AG09319 (cell line): ENCODE measurements around the gene SDE2.

ENCODE experiments used
- DNase-seq: peaks from one replicate; pipeline ENCODE4 v3.0.0-alpha.2; 2010; ENCODE audit warnings: low read depth; ENCODE audit errors: extremely low read depth
- TF ChIP-seq, protein P1 (sequence below): IDR thresholded peaks from 2 replicates; pipeline ENCODE4 v1.5.1; 2011; ENCODE audit warnings: low read depth, mild to moderate bottlenecking, inconsistent platforms, low read length, moderate library complexity

SDE2 gene

DNA sequence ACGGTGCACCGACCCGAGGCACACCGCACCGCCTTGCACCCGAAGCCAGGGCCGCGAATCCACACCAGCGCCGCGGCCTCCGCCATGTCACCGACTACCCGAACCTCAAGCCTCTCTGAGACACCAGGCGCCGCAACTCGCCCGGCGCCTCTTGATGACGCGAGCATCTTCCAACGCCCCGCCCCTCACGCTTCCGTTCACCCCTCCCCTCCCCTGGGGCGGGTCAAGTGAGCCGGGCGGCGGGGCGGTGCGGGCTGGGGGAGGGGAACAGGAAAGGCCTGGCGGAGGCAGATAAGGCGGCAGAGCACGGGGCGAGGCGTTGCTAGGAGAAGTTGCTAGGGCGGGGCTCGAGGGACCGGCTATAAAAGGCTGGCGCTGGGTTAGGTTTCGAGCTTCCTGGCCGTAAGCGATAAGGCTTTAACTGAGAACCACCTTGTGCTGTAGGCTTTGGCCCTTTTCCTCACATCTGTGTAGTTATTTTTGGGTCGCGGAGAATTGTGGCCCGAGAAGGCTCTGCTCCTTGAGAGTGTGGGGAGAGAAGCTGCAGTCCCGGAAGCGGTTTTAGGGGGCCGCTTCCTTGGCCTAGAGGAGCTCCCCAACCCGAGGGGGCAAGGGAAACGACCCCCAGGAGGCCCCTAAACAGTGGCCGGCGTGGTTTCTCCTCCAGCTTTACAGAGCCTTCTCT lies at the start of gene SDE2:
TSS of gene SDE2 (minus strand) at position 117 of the 685 bp plus-strand sequence. CDS start at position 86, 31 bp downstream.
- DNase-seq: peak; percentile 99
- TF ChIP-seq, protein P1, sequence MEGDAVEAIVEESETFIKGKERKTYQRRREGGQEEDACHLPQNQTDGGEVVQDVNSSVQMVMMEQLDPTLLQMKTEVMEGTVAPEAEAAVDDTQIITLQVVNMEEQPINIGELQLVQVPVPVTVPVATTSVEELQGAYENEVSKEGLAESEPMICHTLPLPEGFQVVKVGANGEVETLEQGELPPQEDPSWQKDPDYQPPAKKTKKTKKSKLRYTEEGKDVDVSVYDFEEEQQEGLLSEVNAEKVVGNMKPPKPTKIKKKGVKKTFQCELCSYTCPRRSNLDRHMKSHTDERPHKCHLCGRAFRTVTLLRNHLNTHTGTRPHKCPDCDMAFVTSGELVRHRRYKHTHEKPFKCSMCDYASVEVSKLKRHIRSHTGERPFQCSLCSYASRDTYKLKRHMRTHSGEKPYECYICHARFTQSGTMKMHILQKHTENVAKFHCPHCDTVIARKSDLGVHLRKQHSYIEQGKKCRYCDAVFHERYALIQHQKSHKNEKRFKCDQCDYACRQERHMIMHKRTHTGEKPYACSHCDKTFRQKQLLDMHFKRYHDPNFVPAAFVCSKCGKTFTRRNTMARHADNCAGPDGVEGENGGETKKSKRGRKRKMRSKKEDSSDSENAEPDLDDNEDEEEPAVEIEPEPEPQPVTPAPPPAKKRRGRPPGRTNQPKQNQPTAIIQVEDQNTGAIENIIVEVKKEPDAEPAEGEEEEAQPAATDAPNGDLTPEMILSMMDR: no peak; the same call in 1 of the 2 replicates

DNA sequence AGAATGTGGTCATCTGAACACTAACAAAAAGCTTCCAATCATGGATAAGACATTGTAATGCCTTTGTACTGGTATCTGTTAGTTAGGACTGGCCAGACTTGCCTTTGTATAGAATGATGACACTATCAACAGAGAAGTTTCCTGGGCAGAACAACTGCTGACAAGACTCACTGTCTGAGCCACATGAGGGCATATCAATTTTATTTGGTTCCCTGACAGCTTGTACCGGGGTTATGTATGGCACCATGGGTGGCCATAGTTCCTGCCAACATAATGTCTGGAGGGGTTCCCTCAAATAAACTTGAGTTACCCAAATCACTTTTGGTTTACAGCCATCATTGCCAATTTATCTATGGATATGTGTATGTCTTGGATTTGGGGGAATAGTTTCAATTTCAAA lies 49.7 kb upstream of the SDE2 start:
- DNase-seq: no peak
- TF ChIP-seq, protein P1: no peak

DNA sequence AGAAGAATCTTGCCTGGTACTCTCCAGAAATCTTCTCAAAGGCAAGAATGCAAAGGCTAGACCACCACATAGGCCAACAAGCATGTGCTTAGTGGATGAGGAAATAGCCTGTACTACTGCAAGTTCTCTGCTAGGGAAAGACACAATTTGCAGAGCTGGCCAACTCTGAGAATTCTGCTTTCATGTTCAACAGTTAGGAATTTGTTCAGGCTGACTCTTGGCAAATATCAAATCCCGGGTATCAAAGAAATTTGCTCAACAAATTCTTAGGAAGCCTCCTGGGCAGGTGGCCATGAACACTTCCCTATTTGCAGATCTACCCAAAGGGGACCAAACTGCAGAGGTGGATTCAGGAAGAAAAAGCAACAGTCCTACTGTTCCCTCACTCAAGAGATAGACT lies 48.4 kb upstream of the SDE2 start:
- DNase-seq: no peak
- TF ChIP-seq, protein P1: no peak

DNA sequence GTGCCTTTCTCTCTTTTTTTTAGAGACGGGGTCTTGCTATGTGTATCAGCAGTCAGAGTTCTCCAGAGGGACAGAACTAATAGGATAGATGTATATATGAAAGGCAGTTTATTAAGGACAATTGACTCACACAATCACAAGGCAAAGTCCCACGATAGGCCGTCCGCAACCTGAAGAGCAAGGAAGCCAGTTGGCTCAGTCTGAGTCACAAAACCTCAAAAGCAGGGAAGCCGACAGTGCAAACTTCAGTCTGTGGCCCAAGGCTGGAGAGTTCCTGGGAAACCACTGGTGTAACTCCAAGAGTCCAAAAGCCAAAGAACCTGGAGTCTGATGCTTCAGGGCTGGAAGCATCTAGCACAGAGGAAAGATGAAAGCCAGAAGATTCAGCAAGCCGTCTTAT lies 47.1 kb upstream of the SDE2 start:
- TF ChIP-seq, protein P1: no peak
- no peak for DNase-seq

DNA sequence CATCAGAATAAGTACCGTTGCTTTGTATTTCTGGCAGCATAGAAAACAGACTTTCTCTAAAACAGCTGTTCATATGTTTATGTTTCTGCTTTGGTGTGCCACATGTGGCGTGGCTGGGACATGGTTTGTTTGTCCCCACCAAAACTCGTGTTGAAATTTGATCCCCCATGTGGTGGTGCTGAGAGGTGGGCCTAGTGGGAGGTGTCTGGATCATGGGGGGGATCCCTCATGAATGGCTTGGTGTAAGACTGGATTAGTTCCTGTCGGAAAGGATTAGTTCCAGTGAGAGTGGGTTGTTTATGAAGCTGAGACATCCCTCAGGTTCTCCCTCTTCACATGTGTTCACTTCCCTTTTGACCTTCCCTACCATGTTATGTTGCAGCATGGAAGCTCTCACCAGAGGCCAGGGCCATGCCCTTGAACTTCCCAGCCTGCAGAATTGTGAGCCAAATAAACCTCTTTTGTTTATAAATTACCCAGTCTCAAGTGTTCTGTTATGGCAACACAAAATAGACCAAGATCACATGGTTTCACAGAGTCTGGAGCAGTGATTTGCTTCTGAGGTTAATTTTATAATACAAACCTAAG lies 45.5 kb upstream of the SDE2 start:
- no peak for DNase-seq
- TF ChIP-seq, protein P1: no peak

DNA sequence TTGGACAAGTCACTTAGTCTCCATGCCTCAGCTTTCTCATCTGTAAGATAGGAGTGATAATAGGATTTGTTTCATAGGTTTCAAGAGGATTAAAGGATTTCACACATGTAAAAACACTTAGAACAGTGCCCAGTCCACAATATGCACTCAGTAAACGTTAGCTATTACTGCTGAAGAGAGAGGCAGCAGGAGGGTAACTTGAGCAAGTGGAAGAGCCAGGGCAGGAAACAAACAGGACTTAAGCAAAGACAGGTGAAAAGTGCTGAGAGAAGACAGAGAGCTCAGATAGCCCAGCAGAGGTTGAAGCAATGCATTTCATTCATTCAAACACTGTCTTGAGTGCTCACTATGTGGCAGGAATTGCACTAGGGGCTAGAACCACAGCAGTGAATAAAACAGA lies 42.3 kb upstream of the SDE2 start:
- TF ChIP-seq, protein P1: no peak
- no peak for DNase-seq

DNA sequence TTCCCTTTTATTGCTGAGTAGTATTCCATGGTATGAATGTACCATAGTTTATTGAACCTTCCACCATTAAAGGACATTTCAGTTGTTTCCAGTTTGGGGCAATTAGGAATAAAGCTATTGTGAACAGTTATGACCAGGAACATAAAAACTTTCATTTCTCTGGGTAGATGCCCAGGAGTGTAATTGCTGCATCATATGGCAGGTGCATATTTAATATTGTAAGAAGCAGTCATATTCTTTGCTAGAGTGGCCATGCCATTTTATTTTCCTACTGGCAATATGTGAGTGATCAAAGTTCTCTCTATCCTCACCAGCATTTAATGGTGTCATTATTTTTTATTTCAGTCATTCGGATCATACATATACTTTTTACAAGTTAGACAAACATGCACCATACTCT lies 39.5 kb upstream of the SDE2 start:
- TF ChIP-seq, protein P1: no peak
- no peak for DNase-seq
